ENCODE results near the gene ZIM2. TPM values are rescaled to one million over a fixed set of nuclear protein-coding genes. Genes with fewer than 3 reads are reported as not detected.

Gene ZIM2
- total RNA-seq, 4 donors from 2014 or later = 1.3 TPM; not detected in 3

DNA sequence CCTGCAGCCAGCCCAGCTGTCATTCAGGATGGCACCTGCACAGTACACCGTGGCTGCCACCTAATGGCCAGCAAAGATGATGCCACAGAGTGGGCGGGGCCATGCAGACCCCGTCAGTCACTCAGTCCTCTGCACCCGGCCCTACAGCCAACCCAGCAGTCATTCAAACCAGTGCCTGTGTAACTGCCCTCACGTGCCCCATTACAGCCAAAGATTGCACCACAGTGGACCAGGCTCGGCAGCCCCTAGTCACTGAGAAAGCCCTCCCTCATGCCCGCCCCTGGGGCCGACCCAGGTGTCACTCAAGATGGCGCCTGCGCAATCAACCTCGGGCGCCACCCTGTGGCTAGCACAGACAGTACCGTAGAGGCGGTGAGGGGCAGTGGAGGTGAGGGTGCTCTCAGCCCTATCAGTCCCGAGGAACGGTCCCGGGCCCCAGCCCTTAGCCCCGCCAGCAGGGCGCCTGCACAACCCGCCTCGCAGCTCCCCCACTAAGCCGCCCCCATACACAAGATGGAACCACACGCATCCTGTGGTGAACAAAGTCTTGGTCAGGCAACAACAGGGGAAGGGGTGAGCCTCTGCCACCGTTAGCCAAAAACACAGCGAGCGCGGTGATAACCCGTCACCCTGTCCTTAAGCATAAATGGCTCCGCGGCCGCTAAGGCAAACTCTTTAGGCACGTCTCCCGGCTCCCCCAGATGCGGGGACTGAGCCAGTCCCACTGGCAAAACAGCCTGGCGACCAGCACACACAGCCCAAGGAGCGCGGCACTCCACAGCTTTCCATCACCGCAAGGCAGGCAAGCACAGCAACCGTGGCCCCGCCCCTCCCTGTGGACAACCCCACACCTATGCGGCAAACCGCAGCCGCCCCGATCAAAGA is 2.3 kb downstream of the ZIM2 start:
- TF ChIP-seq, protein P1, sequence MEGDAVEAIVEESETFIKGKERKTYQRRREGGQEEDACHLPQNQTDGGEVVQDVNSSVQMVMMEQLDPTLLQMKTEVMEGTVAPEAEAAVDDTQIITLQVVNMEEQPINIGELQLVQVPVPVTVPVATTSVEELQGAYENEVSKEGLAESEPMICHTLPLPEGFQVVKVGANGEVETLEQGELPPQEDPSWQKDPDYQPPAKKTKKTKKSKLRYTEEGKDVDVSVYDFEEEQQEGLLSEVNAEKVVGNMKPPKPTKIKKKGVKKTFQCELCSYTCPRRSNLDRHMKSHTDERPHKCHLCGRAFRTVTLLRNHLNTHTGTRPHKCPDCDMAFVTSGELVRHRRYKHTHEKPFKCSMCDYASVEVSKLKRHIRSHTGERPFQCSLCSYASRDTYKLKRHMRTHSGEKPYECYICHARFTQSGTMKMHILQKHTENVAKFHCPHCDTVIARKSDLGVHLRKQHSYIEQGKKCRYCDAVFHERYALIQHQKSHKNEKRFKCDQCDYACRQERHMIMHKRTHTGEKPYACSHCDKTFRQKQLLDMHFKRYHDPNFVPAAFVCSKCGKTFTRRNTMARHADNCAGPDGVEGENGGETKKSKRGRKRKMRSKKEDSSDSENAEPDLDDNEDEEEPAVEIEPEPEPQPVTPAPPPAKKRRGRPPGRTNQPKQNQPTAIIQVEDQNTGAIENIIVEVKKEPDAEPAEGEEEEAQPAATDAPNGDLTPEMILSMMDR (IDR thresholded peaks at IDR 0.05; ENCODE audit: low read depth) = no peak

DNA sequence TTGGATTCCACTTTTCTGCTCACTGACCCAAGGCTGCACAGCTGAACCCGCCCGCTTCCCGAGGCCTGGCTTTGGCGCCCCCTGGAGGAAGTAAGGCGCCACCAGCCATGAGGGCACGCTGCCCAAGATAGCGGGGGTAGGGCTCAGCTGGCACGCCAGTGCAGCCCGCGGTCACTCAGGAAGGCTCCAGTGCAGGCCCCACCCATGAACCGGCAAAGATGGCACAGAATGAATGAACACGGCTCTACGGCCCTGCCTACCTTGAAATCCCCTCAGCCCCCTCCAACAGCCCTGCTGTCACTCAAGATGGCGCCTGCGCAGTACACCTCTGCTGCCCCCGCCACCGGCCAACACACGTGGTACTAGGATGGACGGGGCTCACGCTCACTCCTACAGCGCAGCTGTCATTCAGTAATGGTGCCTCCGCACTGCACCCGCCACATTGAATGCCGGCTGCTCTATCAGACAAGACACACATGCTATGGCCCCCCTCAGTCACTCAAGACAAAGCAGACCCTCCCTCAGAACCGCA is 3.0 kb downstream of the ZIM2 start:
- TF ChIP-seq, protein P1 (IDR thresholded peaks at IDR 0.05; ENCODE audit: low read depth) = no peak

- TF ChIP-seq, protein P1 (IDR thresholded peaks at IDR 0.05; ENCODE audit: low read depth) = no peak
Observed at GRCh38 chr19:56837004-56837403, 3.5 kb downstream of the ZIM2 start.

GRCh38 chr19:56836059-56836458 is 4.5 kb downstream of the ZIM2 start:
- TF ChIP-seq, protein P1 (IDR thresholded peaks at IDR 0.05; ENCODE audit: low read depth) = no peak

DNA sequence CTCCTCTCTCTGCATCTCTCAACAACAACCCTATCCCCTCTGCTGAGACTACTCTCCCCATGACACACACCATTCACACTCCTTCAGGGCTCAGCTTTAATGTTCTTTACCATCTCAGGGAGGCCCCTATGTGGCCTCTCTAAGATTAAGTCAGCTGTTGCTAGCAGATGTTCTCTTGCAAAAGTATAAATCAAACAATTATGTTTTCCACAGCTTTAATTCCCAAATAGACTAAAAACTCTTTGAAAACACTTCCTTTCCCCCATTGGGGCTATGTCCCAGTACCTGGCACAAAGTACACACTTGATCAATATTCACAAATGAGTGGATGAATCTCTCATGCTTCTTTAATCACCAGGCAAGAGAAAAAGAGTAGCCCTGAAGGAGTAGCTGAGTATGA is 5.1 kb downstream of the ZIM2 start:
- TF ChIP-seq, protein P1 (IDR thresholded peaks at IDR 0.05; ENCODE audit: low read depth) = no peak

GRCh38 chr19:56834564-56835375 is 5.8 kb downstream of the ZIM2 start:
- TF ChIP-seq, protein P1 (IDR thresholded peaks at IDR 0.05; ENCODE audit: low read depth) = no peak
